Progenitor cell of endocrine pancreas (in vitro differentiated cells): Measurements from ENCODE around the gene MDH2. TPM values are rescaled to one million over a fixed set of nuclear protein-coding genes. Genes with fewer than 3 reads are reported as not detected.
"Not testable (repeated sequence)": the region's sequence is repeated elsewhere in the genome, so short reads cannot be mapped to it uniquely, and the experiment has no call there.

Experiments
- DNase-seq: peaks from one replicate; pipeline ENCODE4 v3.0.0; 2021; ENCODE audit warnings: low spot score; ENCODE audit not compliant: unreplicated experiment
- H3K27ac Mint-ChIP-seq: 2 replicates; pipeline ENCODE4 v1.8.0; 2021; ENCODE audit warnings: mild to moderate bottlenecking, moderate library complexity, mixed read lengths
- H3K27me3 Mint-ChIP-seq: 2 replicates; pipeline ENCODE4 v1.8.0; 2021; ENCODE audit warnings: mixed read lengths
- H3K36me3 Mint-ChIP-seq: 2 replicates; pipeline ENCODE4 v1.8.0; 2022; ENCODE audit warnings: mixed read lengths; ENCODE audit not compliant: insufficient read depth
- H3K4me1 Mint-ChIP-seq: 2 replicates; pipeline ENCODE4 v1.8.0; 2021; ENCODE audit warnings: low read depth, mixed read lengths
- H3K4me3 Mint-ChIP-seq: 2 replicates; pipeline ENCODE4 v1.8.0; 2021; ENCODE audit warnings: low read depth, mild to moderate bottlenecking, moderate library complexity, mixed read lengths
- H3K9me3 Mint-ChIP-seq: 2 replicates; pipeline ENCODE4 v1.8.0; 2021; ENCODE audit warnings: low read depth, mixed read lengths
- total RNA-seq: library from RNA; stranded (reverse); gene quantifications from 2 replicates; pipeline ENCODE4 v1.2.1, GENCODE V29; 2021
- TF ChIP-seq, protein P1 (sequence below): fragments of 200-600 bp; sonication (generic); IDR thresholded peaks from one replicate; pipeline ENCODE4 v1.5.0; 2021; ENCODE audit warnings: antibody characterized with exemption, mild to moderate bottlenecking; ENCODE audit not compliant: unreplicated experiment

Gene MDH2
- total RNA-seq, 1 donor from 2014 or later: 119 TPM

- TF ChIP-seq, protein P1, sequence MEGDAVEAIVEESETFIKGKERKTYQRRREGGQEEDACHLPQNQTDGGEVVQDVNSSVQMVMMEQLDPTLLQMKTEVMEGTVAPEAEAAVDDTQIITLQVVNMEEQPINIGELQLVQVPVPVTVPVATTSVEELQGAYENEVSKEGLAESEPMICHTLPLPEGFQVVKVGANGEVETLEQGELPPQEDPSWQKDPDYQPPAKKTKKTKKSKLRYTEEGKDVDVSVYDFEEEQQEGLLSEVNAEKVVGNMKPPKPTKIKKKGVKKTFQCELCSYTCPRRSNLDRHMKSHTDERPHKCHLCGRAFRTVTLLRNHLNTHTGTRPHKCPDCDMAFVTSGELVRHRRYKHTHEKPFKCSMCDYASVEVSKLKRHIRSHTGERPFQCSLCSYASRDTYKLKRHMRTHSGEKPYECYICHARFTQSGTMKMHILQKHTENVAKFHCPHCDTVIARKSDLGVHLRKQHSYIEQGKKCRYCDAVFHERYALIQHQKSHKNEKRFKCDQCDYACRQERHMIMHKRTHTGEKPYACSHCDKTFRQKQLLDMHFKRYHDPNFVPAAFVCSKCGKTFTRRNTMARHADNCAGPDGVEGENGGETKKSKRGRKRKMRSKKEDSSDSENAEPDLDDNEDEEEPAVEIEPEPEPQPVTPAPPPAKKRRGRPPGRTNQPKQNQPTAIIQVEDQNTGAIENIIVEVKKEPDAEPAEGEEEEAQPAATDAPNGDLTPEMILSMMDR: no peak
- Mint-ChIP-seq H3K4me1 (peaks cover 2% of the 10 kb centered on the region), H3K27me3 (no peaks in the 10 kb centered on the region), H3K4me3 (no peak overlapping the region), H3K36me3 (peaks cover 14% of the 10 kb centered on the region), H3K27ac (peak overlapping the region; percentile 33), H3K9me3 (no peaks in the 10 kb centered on the region)
- DNase-seq: no peak
Measured at GRCh38 chr7:76054123-76055120, 6.5 kb downstream of the MDH2 start.

DNA sequence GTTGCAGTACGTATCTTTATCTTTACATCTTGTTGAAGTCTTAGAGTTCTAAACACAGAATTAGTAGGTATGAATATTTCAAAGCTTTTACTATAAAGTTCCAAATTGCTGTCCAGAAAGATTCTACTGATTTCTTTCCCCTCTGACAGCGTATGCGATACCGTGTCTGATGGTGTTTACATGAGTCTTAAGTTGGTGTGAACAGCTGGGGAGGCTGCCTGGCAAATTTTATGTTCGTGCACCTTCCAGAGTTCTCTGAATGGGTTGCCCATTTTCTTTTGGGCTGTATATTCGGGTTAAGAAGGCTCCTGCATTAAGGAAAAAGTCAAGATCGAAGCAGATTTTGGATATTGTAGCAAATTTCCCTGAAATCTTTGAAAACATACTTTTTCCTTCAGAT, 8.3 kb downstream of the MDH2 start:
- TF ChIP-seq, protein P1: no peak
- Mint-ChIP-seq H3K4me3 (no peak overlapping the region), H3K9me3 (no peaks in the 10 kb centered on the region), H3K27me3 (no peaks in the 10 kb centered on the region), H3K4me1 (no peaks in the 10 kb centered on the region), H3K36me3 (peaks cover 12% of the 10 kb centered on the region), H3K27ac (no peak overlapping the region)
- DNase-seq: no peak

DNA sequence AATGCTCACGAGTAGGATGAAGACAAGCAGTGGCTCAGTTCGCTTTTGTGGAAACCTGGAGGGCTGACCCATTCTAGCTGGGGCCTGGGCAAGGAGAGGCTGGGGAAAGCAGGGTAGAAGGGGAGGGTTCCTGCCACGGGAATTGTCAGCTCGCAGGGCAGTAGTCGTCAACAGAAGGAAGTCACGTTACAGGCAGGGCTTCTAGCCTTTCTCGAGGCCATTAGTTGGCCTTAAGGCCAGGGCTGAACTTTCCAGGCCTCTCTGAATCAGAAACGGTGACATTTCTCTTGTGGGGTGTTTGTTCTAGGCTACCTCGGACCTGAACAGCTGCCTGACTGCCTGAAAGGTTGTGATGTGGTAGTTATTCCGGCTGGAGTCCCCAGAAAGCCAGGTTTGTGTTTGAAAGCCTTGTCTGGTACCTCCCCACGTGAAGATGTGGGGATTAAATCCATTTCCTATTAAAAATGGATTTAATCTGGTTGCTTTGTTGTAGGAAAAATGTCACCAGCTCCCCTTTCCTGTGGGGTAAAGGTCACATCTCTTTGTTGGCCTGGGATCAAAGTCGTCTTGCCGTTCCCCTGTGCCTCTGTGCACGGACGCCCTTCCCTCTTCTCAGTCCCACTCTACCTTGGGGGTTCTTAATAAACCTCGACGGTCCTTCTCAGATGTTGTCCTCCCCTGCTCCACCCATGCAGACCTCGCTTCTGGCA, 9.4 kb downstream of the MDH2 start:
- DNase-seq: no peak
- Mint-ChIP-seq H3K9me3 (no peaks in the 10 kb centered on the region), H3K4me3 (no peak overlapping the region), H3K36me3 (peaks cover 10% of the 10 kb centered on the region), H3K27ac (peak overlapping the region; percentile 52), H3K4me1 (no peaks in the 10 kb centered on the region), H3K27me3 (no peaks in the 10 kb centered on the region)
- TF ChIP-seq, protein P1: no peak

DNA sequence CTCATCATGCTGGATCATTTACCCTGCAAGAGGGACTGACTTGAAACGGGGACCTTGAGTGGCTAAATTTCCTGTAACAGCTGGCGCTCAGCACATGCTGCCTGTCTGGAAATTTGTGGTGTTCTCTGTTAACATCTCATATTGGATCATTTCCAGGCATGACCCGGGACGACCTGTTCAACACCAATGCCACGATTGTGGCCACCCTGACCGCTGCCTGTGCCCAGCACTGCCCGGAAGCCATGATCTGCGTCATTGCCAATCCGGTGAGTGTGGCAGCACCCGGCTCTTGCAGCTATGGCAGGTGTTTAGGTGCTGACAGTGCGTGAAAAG, 9.9 kb downstream of the MDH2 start:
- Mint-ChIP-seq H3K4me1 (no peaks in the 10 kb centered on the region), H3K27ac (peak overlapping the region; percentile 11), H3K36me3 (peaks cover 10% of the 10 kb centered on the region), H3K4me3 (no peak overlapping the region), H3K27me3 (no peaks in the 10 kb centered on the region), H3K9me3 (no peaks in the 10 kb centered on the region)
- TF ChIP-seq, protein P1: no peak
- no peak for DNase-seq

DNA sequence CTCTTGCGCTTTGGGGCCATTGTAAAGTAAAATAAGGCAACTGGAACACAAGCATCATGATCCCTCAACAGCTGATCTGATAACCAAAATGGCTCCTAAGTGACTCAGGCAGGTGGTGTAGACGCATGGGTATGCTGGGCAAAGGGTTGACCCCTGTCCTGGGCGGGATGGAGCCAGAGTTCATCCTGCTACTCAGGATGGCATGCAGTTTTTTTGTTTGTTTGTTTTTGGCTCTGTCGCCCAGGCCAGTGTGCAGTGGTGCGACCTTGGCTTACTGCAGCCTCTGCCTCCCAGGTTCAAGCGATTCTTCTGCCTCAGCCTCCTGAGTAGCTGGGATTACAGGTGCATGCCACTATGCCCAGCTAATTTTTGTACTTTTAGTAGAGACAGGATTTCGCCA, 10.8 kb downstream of the MDH2 start:
- H3K9me3 Mint-ChIP-seq, H3K27me3 Mint-ChIP-seq, H3K27ac Mint-ChIP-seq, H3K4me3 Mint-ChIP-seq, H3K4me1 Mint-ChIP-seq, DNase-seq: not testable (repeated sequence)
- H3K36me3 Mint-ChIP-seq: peaks cover 12% of the 10 kb centered on the region
